Inflammatory macrophage treated with lipopolysaccharide for 1 hour (primary cell): Measurements from ENCODE around the gene CIAPIN1.

ENCODE experiments used
- DNase-seq, 2 donors: peaks; one replicate each; pipeline ENCODE4 v3.0.0-alpha.2; 2020 to 2022

Gene CIAPIN1

DNA sequence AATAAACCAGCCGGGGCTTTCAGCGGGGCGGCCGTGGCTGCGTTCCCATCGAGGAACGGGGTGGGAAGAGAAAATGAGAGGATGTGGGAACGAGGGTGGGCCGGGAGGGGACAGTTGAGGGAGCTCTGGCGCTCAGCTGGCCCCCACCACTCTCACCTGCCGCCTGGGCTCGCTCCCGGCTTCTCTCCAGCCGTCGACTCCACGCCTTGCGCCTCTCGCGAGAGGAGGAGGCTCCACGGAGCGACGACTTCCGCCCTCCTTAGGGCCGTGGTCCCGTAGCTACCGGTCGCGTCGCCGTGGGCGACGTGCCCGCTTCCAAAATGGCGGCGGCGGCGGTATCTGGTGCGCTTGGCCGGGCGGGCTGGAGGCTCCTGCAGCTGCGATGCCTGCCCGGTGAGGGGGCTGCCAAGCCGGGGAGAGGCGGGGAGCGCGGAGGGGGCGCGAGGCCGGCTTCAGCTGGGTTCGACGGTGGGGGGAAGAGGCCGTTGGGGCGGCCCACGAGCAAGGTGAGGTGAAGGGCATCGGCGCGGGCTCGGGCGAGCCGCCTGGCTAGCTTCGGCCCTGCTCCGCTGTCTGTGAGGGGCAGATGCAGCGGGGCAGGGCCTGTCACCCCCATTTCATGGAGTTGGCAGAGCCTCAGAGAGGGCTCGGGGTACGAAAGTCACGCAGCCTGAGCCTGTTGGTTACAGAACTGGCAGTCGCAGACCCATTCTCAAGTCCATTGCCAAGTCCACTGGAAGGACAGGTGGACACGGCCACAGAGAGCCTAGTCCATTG lies at the start of gene CIAPIN1, which contains the start of gene COQ9:
CIAPIN1 (minus strand) TSS at position 200 of the 777 bp plus-strand sequence. CDS start 6,457 bp downstream, outside the sequence.
COQ9 (plus strand) TSS at position 294 of the 777 bp plus-strand sequence; CDS start at position 321, 27 bp downstream.
- DNase-seq: peak; percentile 92 to 93

DNA sequence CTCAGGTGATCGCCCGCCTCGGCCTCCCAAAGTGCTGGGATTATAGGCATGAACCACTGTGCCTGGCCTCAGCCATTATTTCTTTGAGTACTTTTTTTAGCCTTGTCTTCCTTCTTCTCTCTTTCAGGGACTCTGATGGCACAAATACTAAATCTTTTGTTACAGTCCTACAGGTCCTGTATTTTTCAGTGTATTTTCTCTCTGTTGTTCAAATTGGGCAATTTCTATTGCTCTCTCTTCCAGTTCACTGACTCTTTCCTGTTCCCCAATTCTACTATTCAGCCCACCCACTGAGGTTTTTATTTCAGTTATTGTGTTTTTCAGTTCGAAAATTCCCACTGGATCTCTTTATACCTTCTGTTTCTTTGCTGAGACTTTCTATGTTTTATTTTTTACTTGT lies 46.6 kb upstream of the CIAPIN1 start:
- no peak for DNase-seq

DNA sequence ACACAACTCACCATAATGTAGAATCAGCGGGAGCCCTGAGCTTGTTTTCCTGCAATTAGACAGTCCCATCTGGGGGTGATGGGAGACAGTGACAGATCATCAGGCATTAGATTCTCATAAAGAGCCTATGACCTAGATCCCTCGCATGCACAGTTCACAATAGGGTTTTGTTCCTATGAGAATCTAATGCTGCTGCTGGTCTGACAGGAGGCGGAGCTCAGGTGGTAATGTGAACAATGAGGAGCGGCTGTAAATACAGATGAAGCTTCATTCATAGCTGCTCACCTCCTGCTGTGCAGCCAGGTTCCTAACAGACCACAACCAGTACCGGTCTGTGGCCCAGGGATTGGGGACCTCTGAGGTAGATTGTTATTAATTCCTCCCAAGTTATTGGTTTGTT lies 42.0 kb upstream of the CIAPIN1 start:
- DNase-seq: no peak

DNA sequence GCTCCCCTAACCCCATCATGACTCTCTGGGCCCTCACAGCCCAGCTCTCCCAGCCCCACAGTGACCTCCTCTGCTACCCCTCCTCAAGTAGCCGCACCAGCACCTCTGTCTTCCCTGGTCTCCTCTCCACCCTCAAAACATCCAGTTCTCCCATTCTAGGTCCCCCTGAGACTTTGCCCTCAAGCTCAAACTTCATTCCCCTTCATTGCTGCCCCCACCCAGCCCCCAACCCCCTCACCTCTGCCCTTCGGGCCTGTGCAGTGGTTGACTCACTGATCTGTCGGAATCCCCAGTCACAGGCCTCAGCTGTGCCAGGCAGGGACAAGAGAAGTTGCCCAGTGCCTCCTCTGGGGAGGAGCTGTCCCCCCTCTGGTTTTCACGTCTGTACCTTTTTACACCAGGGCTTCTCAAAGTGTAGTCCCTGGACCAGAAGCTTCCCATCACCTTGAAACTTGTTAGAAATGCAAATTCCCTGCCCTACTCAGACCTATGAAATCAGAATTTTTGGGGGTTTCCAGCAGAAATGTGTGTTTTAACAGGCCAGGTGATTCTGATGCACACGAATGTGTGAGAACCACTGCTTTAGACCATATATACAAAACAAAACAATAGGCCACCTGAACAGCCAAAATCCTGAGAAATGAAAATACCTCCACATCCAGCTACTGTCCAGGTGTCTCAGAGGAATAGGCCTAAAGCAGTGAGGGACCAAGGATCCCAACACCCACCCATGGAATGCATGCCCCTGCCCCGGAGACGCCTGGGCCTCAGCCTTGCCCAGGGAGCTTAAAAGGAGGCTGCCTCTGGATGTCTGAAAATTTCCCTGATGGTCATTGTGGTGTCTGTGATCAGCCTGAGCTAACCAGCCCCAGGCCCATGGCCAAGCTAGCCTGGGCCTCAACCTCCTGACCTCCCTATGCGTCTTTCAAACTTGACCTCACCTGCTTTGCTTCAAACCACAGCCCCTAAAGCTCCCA lies 40.0 kb upstream of the CIAPIN1 start:
- no peak for DNase-seq

DNA sequence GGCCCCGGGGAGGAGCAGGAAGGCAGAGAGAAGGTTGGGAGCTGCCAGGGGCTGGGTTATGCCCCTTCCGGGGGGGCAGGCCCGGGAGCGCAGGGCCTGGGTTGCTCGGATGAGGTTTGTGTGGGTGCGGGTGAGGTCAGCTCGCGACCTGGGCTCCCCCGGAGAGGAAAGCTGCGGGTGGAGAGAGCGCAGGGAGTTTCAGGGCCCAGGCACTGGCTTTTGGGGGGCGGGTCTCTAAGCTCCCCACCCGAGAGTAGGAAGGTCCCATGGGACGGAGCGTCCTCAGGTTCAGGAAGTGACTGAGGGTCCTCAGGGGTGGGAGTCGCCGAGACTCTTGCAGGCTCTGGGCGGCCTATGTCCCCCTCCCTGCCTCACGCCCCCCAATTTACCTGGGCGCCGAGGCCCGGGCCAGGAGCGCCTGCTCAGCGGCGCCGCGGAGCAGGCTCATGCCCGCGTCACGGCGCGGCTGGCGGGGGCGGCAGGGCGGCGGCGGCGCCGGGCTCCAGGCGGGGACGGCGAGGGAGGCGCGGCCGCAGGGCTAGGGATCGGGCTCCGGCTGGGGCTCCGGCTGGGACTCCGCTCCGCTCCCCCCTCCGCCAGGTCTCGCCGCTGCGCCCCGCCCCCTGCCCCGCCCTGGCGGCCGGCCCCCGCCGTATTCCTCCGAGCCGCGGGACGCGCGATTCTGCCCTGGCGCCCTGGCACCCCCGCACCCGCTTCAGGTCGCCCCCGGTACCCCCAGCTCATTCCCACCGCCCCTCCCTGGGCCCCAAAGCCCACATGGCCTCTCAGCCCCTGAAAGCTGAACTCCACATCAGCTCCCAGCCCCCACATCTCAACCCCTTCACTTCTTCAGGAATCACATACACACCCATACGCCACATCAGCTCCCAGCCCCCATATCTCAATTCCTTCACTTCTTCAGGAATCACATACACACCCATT lies 39.0 kb upstream of the CIAPIN1 start, which contains the start of gene DOK4:
DOK4 (minus strand) TSS at position 578 of the 942 bp plus-strand sequence. CDS start 6,986 bp downstream, outside the sequence.
- peak; percentile 59 to 66 for DNase-seq

- no peak for DNase-seq
These were observed 38.1 kb upstream of the CIAPIN1 start for GRCh38 chr16:57485091-57485915.

GRCh38 chr16:57484515-57485005 lies 37.4 kb upstream of the CIAPIN1 start:
- no peak for DNase-seq

- DNase-seq: no peak
These were observed 36.7 kb upstream of the CIAPIN1 start for GRCh38 chr16:57483725-57484514.

DNA sequence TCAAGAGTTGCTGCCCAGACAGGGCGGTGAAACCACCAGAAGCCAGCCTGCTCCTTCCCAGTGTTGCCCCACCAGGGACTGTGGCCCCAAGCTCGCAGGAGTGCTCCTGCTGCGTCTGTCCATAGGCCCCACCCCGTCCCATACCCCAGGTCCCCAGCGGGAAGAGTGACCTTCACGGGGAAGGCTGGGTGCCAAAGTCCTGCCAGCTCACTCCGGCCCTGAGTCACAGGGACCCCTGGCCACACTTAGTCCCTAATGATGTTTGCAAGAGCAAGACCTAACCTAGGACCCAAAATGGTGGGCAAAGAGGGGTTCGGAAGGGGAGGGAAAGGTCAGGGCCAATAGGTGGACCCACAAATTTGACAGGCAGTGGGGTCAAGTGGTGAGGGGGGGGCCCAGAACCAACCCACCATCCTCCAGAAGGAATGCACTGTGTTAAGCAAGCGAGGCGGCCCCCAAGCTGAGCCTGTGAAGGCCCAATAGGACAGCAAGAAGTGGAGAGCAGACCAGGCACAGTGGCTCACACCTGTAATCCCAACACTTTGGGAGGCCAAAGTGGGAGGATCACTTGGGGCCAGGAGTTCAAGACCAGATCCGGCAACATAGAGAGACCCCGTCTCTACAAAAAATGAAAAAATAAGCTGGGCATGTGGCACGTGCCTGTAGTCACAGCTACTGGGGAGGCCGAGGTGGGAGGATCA lies 35.8 kb upstream of the CIAPIN1 start:
- no peak for DNase-seq

DNA sequence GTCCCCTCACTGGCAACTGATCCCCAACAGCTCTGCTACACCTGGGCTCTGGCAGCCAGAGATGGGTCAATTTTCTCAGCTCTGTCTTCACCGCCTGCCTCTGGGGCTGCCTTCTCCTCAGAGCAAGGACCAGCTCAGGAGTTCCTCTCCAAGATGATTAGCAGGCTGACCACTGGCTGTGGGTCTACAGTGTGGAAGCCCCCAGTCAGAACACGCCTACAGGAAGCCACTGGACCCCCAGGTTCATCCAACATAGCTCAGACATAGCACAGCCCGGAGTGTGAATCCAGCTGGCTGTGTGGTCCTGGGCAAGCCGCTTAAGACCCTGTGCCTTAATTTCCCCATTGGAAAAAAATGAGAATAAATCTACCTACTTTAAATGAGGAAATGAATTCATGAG lies 34.2 kb upstream of the CIAPIN1 start:
- no peak for DNase-seq

- no peak for DNase-seq
These were observed 33.6 kb upstream of the CIAPIN1 start for GRCh38 chr16:57480754-57481230.

- no peak for DNase-seq
These were observed 33.0 kb upstream of the CIAPIN1 start for GRCh38 chr16:57479976-57480753.

- DNase-seq: no peak
These were observed 32.2 kb upstream of the CIAPIN1 start for GRCh38 chr16:57479205-57479975.

DNA sequence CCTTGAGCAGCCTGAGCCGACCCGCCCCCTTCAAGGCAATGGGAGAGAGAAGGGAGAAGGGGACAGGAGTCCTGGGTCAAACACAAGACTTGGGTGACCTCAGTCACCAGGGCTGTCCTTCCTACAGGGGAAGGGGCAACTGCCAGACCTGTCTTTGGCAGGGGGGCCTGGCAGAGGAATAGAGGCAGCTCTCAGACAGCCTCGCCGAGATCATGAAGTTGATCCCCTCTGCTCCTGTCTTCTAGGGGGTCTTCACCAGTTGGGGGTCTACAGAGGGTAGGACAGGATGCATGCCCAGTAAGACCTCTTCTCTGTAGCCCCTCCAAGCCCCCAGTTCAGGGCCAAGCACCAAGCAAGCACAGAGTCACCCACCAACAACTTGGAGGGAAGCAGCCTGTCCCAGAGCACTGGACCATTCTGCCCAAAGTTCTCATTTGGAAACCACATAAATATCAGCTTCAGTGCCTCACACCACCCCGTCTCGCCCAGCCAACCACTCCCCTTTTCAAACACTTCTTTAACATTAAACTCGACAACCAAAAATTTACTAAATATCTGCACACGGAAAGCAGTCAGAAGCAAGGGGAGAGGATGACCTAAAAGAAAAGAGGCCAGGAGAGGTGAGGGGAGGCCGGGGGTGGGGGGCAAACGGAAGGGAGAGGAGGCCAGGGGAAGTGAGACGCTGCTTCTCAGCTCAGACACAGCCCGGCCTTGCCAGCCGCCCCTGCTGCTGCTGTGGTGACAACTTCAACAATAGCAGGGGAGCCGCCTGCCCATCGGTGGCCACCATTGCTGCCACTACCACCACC lies 31.4 kb upstream of the CIAPIN1 start:
- no peak for DNase-seq

DNA sequence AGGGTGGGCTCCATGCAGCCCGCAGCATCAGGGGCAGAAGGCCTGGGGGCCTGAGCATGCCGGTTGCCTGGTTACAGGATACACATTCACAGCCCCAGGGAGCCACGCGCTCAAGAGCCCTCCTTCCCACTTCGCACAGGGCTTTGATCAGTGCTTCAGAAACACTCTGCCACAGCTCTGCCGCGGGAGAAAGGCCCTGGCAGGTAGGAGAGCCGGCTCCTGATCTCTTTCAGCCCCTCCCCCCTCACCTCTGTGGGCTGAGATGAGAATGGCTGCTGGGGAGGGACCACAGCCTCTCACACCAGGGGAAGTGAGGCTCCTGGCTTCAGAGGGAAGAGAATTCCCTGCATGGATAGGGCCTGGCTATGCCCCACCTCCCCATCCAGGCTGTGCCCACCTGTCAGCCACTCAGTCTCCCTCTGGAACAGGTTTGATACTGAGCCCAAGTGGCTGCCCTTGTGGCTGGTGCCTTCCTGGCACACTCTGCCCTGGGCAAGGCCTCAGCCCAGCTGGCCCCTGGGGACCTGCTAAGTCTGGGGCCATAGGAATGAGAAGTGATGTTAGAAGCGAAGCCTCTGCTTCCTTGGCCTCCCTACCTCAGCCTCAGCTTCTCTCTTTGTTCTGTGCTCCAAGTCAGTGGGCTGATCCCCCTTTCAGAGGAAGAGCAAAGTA lies 30.5 kb upstream of the CIAPIN1 start:
- no peak for DNase-seq
